ENCODE measurements around the gene BACH2.

DNA sequence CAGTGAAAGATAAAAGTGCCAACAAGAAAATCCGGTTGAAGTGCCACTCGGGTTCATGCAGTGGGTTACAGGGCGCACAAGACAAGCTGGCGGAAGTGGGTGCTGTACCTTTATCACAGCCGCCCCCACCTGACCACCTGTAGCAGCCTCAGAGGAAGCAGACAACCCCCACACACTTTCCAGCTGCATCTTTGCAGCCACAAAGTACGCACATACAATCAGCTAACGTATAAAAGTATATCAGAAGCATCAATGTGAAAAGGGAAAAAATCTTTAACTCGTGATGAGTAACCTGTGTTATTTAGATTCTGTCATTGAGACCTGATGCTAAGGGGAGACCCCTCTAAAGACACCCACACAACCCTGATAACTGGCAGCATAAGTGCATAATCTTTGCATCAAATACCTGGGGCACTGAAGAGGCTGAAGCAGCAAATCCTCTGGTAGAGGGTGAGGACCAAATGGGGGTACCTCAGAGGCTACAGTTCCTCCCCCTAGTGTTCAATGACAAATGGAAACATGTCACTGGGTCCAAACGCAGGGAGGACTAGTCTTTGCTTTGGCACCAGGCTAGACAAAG, 22.1 kb downstream of the BACH2 start:
- TF ChIP-seq, protein P1, sequence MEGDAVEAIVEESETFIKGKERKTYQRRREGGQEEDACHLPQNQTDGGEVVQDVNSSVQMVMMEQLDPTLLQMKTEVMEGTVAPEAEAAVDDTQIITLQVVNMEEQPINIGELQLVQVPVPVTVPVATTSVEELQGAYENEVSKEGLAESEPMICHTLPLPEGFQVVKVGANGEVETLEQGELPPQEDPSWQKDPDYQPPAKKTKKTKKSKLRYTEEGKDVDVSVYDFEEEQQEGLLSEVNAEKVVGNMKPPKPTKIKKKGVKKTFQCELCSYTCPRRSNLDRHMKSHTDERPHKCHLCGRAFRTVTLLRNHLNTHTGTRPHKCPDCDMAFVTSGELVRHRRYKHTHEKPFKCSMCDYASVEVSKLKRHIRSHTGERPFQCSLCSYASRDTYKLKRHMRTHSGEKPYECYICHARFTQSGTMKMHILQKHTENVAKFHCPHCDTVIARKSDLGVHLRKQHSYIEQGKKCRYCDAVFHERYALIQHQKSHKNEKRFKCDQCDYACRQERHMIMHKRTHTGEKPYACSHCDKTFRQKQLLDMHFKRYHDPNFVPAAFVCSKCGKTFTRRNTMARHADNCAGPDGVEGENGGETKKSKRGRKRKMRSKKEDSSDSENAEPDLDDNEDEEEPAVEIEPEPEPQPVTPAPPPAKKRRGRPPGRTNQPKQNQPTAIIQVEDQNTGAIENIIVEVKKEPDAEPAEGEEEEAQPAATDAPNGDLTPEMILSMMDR (conservative IDR thresholded peaks at IDR 0.05; ENCODE audit: low read depth in 2 of 2): peak; percentile 46 to 59
- TF ChIP-seq, protein P2, sequence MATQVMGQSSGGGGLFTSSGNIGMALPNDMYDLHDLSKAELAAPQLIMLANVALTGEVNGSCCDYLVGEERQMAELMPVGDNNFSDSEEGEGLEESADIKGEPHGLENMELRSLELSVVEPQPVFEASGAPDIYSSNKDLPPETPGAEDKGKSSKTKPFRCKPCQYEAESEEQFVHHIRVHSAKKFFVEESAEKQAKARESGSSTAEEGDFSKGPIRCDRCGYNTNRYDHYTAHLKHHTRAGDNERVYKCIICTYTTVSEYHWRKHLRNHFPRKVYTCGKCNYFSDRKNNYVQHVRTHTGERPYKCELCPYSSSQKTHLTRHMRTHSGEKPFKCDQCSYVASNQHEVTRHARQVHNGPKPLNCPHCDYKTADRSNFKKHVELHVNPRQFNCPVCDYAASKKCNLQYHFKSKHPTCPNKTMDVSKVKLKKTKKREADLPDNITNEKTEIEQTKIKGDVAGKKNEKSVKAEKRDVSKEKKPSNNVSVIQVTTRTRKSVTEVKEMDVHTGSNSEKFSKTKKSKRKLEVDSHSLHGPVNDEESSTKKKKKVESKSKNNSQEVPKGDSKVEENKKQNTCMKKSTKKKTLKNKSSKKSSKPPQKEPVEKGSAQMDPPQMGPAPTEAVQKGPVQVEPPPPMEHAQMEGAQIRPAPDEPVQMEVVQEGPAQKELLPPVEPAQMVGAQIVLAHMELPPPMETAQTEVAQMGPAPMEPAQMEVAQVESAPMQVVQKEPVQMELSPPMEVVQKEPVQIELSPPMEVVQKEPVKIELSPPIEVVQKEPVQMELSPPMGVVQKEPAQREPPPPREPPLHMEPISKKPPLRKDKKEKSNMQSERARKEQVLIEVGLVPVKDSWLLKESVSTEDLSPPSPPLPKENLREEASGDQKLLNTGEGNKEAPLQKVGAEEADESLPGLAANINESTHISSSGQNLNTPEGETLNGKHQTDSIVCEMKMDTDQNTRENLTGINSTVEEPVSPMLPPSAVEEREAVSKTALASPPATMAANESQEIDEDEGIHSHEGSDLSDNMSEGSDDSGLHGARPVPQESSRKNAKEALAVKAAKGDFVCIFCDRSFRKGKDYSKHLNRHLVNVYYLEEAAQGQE (IDR thresholded peaks at IDR 0.05; ENCODE audit: unreplicated experiment): no peak
- TF ChIP-seq POLR2AphosphoS5 (IDR thresholded peaks at IDR 0.05; ENCODE audit: low read depth) (no peak), EZH2phosphoT487 (IDR thresholded peaks at IDR 0.05; ENCODE audit: unreplicated experiment) (no peak), EZH2 (IDR thresholded peaks at IDR 0.05; ENCODE audit: low read depth, unreplicated experiment) (no peak)

Measured in GM23338 (cell line).